Fibroblast of the conjunctiva (primary cell): ENCODE results near the gene KDELR3.

Experiments
- DNase-seq: peaks from one replicate; pipeline ENCODE4 v3.0.0-alpha.2; 2010; ENCODE audit warnings: low read depth

KDELR3 gene

GRCh38 chr22:38440747-38441350, 27.0 kb upstream of the KDELR3 start:
- DNase-seq: no peak

GRCh38 chr22:38441620-38442287, 26.1 kb upstream of the KDELR3 start:
- DNase-seq: no peak

GRCh38 chr22:38442967-38443627, 24.8 kb upstream of the KDELR3 start:
- DNase-seq: no peak

- DNase-seq: no peak
These were observed 24.0 kb upstream of the KDELR3 start for GRCh38 chr22:38443628-38444521.

- DNase-seq: no peak
These were observed 23.1 kb upstream of the KDELR3 start for GRCh38 chr22:38444783-38445182.

- DNase-seq: no peak
These were observed 21.8 kb upstream of the KDELR3 start for GRCh38 chr22:38446018-38446601.

- no peak for DNase-seq
These were observed 18.8 kb upstream of the KDELR3 start for GRCh38 chr22:38448945-38449745.

- no peak for DNase-seq
These were observed 18.1 kb upstream of the KDELR3 start for GRCh38 chr22:38449776-38450175.

GRCh38 chr22:38450234-38450797, 17.6 kb upstream of the KDELR3 start:
- no peak for DNase-seq

- no peak for DNase-seq
These were observed 16.5 kb upstream of the KDELR3 start for GRCh38 chr22:38451404-38451803.

- DNase-seq: no peak
These were observed 16.0 kb upstream of the KDELR3 start for GRCh38 chr22:38451864-38452263.

- no peak for DNase-seq
These were observed 15.4 kb upstream of the KDELR3 start for GRCh38 chr22:38452373-38453065.

GRCh38 chr22:38453066-38453672, 14.7 kb upstream of the KDELR3 start:
- DNase-seq: no peak

GRCh38 chr22:38453996-38454352, 13.9 kb upstream of the KDELR3 start:
- no peak for DNase-seq

GRCh38 chr22:38454353-38455075, 13.4 kb upstream of the KDELR3 start:
- DNase-seq: no peak

- no peak for DNase-seq
These were observed 12.8 kb upstream of the KDELR3 start, which contains the start of gene KCNJ4 for GRCh38 chr22:38455076-38455529. Gene KCNJ4, minus strand, starts transcription at chr22:38455199. Its CDS starts 27,067 bp downstream, at chr22:38428132.

- DNase-seq: no peak
These were observed 12.2 kb upstream of the KDELR3 start for GRCh38 chr22:38455530-38456271.

- DNase-seq: no peak
These were observed 11.5 kb upstream of the KDELR3 start for GRCh38 chr22:38456272-38456835.
